ENCODE measurements around the gene ANO6.

The ANO6 gene

DNA sequence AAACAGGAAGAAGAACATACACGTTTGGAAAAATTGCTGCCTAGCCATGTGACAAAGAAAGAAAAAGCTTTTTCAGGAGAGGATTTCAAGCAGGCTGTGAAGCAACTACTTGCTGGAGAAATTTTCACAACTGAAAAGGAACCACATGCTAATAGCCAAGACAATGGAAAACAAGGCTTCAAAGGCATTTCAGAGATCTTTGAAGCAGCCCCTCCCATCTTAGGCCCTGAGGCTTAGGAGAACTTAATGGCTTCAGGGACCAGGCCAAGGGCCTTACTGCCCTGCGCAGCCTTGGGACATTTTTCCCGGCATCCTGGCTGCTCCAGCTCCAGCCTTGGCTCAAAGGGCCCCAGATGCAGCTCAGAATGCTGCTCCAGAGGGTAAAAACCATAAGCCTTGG is 257.7 kb downstream of the ANO6 start:
- peaks cover 6% of the 10 kb centered on the region for H3K4me1 ChIP-seq
- no peak overlapping the region for H3K27ac ChIP-seq
- no peak overlapping the region for H3K4me2 ChIP-seq
- no peaks in the 10 kb centered on the region for H3K9me3 ChIP-seq
- no peak overlapping the region for H3K4me3 ChIP-seq
- no peaks in the 10 kb centered on the region for H3K36me3 ChIP-seq
- no peak for TF ChIP-seq Cebpa-rat (IDR thresholded peaks at IDR 0.05)
- H4K20me1 ChIP-seq, result no peaks in the 10 kb centered on the region
- no peaks in the 10 kb centered on the region for H3K27me3 ChIP-seq
- H3K9ac ChIP-seq, result no peak overlapping the region

- Histone ChIP-seq H3K4me3 (no peak overlapping the region), H4K20me1 (no peaks in the 10 kb centered on the region), H3K36me3 (no peaks in the 10 kb centered on the region), H3K4me1 (peaks cover 6% of the 10 kb centered on the region), H3K9me3 (no peaks in the 10 kb centered on the region), H3K27ac (no peak overlapping the region), H3K4me2 (no peak overlapping the region), H3K27me3 (no peaks in the 10 kb centered on the region), H3K9ac (no peak overlapping the region)
- no peak for TF ChIP-seq Cebpa-rat (IDR thresholded peaks at IDR 0.05)
Measured at GRCh38 chr12:45475594-45475993, 259.7 kb downstream of the ANO6 start.

GRCh38 chr12:45477526-45477925 is 261.6 kb downstream of the ANO6 start:
- H3K36me3 ChIP-seq, result no peaks in the 10 kb centered on the region
- H3K9me3 ChIP-seq, result no peaks in the 10 kb centered on the region
- no peak overlapping the region for H3K27ac ChIP-seq
- peaks cover 6% of the 10 kb centered on the region for H3K4me1 ChIP-seq
- no peaks in the 10 kb centered on the region for H3K27me3 ChIP-seq
- no peaks in the 10 kb centered on the region for H4K20me1 ChIP-seq
- no peak overlapping the region for H3K4me3 ChIP-seq
- H3K9ac ChIP-seq, result no peak overlapping the region
- no peak for TF ChIP-seq Cebpa-rat (IDR thresholded peaks at IDR 0.05)
- no peak overlapping the region for H3K4me2 ChIP-seq

- no peaks in the 10 kb centered on the region for H4K20me1 ChIP-seq
- no peak overlapping the region for H3K27ac ChIP-seq
- no peaks in the 10 kb centered on the region for H3K36me3 ChIP-seq
- TF ChIP-seq Cebpa-rat (IDR thresholded peaks at IDR 0.05), result no peak
- H3K4me3 ChIP-seq, result no peak overlapping the region
- H3K9me3 ChIP-seq, result no peaks in the 10 kb centered on the region
- H3K9ac ChIP-seq, result no peak overlapping the region
- no peaks in the 10 kb centered on the region for H3K27me3 ChIP-seq
- peaks cover 6% of the 10 kb centered on the region for H3K4me1 ChIP-seq
- no peak overlapping the region for H3K4me2 ChIP-seq
Measured at GRCh38 chr12:45478931-45479330, 263.0 kb downstream of the ANO6 start.

DNA sequence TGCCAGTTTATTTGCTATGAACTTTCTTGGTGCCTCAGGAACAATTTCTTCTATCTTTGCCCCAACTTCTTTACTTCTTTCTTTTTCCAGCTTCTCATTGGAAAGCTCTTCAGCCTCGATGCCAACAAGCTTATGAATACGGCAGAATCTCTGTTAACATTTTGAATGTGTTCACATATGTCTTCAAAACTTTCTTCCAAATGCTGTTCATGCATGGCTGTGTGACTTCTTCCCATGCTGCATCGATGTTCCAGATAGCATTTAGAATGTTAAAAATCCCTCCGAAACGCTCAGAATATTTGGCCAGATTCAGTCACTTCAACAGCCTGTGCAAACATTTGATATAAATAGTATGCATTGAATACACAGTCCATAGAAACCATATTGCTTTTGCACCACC is 265.9 kb downstream of the ANO6 start:
- Histone ChIP-seq H3K27ac (no peak overlapping the region), H3K4me2 (no peak overlapping the region)

DNA sequence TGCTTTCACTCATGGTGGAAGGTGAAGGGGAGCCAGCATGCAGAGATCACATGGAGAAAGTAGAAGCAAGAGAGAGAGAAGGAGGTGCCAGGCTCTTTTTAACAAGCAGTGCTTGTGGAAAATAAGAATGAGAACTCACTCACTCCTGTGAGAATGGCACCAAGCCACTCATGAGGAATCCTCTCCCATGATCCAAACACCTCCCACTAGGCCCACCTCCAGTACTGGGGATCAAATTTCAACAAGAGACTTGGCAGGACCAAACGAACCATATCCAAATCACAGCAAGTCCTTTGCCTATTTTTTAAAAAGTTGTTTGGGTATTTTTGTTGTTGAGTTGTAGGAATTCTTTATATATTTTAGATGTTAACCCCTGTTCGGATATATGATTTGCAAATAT is 267.7 kb downstream of the ANO6 start:
- H3K9me3 ChIP-seq, result no peaks in the 10 kb centered on the region
- no peaks in the 10 kb centered on the region for H3K36me3 ChIP-seq
- no peak overlapping the region for H3K9ac ChIP-seq
- H3K27me3 ChIP-seq, result no peaks in the 10 kb centered on the region
- no peak overlapping the region for H3K27ac ChIP-seq
- no peak for TF ChIP-seq Cebpa-rat (IDR thresholded peaks at IDR 0.05)
- H3K4me2 ChIP-seq, result no peak overlapping the region
- no peaks in the 10 kb centered on the region for H4K20me1 ChIP-seq
- H3K4me3 ChIP-seq, result no peak overlapping the region
- H3K4me1 ChIP-seq, result no peaks in the 10 kb centered on the region

More for the DNA sequence above, 265.9 kb downstream of the ANO6 start:
- no peaks in the 10 kb centered on the region for H3K9me3 ChIP-seq
- no peaks in the 10 kb centered on the region for H4K20me1 ChIP-seq
- peaks cover under 1% of the 10 kb centered on the region; the same call in 1 of the 2 replicates for H3K4me1 ChIP-seq
- TF ChIP-seq Cebpa-rat (IDR thresholded peaks at IDR 0.05), result no peak
- H3K27me3 ChIP-seq, result no peaks in the 10 kb centered on the region
- no peak overlapping the region for H3K9ac ChIP-seq
- H3K4me3 ChIP-seq, result no peak overlapping the region
- no peaks in the 10 kb centered on the region for H3K36me3 ChIP-seq
